HepG2 (cell line): ENCODE measurements around the gene PLEKHO1. TPM values are rescaled to one million over a fixed set of nuclear protein-coding genes. Genes with fewer than 3 reads are reported as not detected.

Source experiments
- ATAC-seq: fragments of 200-7000 bp; cut with Tn5 transposase; 3 replicates; pipeline ENCODE4 v1.9.1; 2020; ENCODE audit warnings: mild to moderate bottlenecking, moderate library complexity
- BruUV-seq: library from RNA; stranded (reverse); fragments of 400-500 nt; replicated peaks from 2 replicates; lab custom pipeline; 2021; lab: Mats Ljungman, UMichigan
- CTCF ChIA-PET: fragments of 300-600 bp; formaldehyde crosslinking; extraction: SDS; loops from one replicate; lab custom pipeline; 2021; ENCODE audit warnings: low total read pairs, inconsistent platforms, low intra/inter-chr PET ratio; lab: Yijun Ruan, JAX
- POLR2A ChIA-PET: fragments of 350-600 bp; sonication (Branson Sonifier 250); formaldehyde crosslinking; loops from one replicate; lab custom pipeline; 2020; ENCODE audit warnings: antibody characterized with exemption, inconsistent platforms; lab: Yijun Ruan, JAX
- DNase-seq: peaks from one replicate; pipeline ENCODE4 v3.0.0-alpha.2; 2015; ENCODE audit warnings: low spot score
- FAIRE-seq: peaks from 3 replicates; lab custom pipeline; 2011; peaks lifted over from hg19 to GRCh38; lab: Jason Lieb, UNC
- H2AFZ ChIP-seq: one replicate; pipeline ENCODE4 v1.6.1; 2011; ENCODE audit warnings: low read length, inconsistent platforms
- H3K27ac ChIP-seq: fragments of 300-600 bp; 3 replicates; pipeline ENCODE4 v1.8.0; 2011; ENCODE audit warnings: mixed run types, mild to moderate bottlenecking, mixed read lengths, low read length, inconsistent platforms; ENCODE audit not compliant: insufficient read depth; ENCODE audit errors: extremely low read length
- H3K27me3 ChIP-seq, 2 experiments: fragments of 200-600 bp in 1 of 2; 2 replicates in 1 of 2; 3 replicates in 1 of 2; pipeline versions ENCODE4 v1.6.0 to v1.8.0; 2011; ENCODE audit warnings: low read length in 2 of 2, mild to moderate bottlenecking in 2 of 2, moderate library complexity in 2 of 2, inconsistent platforms in 1 of 2; ENCODE audit not compliant: insufficient read depth in 2 of 2, control insufficient read depth in 1 of 2
- H3K36me3 ChIP-seq, 2 experiments: fragments of 200-600 bp in 1 of 2; replicated peaks in 1 of 2; 2 replicates in 1 of 2; 3 replicates in 1 of 2; pipeline versions ENCODE4 v1.5.1 to v1.8.0; 2011; ENCODE audit warnings: low read length in 2 of 2, inconsistent platforms in 1 of 2; ENCODE audit not compliant: insufficient read depth in 2 of 2, control insufficient read depth in 1 of 2
- H3K4me1 ChIP-seq: 2 replicates; pipeline ENCODE4 v1.5.1; 2012; ENCODE audit warnings: low read length, inconsistent platforms; ENCODE audit not compliant: insufficient read depth
- H3K4me2 ChIP-seq: 2 replicates; pipeline ENCODE4 v1.6.0; 2011; ENCODE audit warnings: low read depth, low read length, inconsistent platforms
- H3K4me3 ChIP-seq, 3 experiments: fragments of 200-600 bp in 1 of 3; sonication (generic), shearing (Covaris generic) in 1 of 3; replicated peaks in 1 of 3; 2 replicates each; pipeline ENCODE4 v1.5.1; 2011 to 2016; ENCODE audit warnings: low read length in 3 of 3, inconsistent platforms in 2 of 3, low read depth in 2 of 3, mild to moderate bottlenecking in 2 of 3, control low read depth in 1 of 3, mixed read lengths in 1 of 3; ENCODE audit not compliant: insufficient read depth in 1 of 3
- H3K79me2 ChIP-seq: one replicate; pipeline ENCODE4 v1.6.1; 2011; ENCODE audit warnings: low read length, inconsistent platforms; ENCODE audit not compliant: insufficient read depth
- H3K9ac ChIP-seq: 2 replicates; pipeline ENCODE4 v1.6.0; 2011; ENCODE audit warnings: mild to moderate bottlenecking, low read depth, low read length, inconsistent platforms; ENCODE audit not compliant: insufficient read depth
- H3K9me3 ChIP-seq: 2 replicates; pipeline ENCODE4 v1.5.1; 2012; ENCODE audit warnings: mild to moderate bottlenecking, low read length
- H4K20me1 ChIP-seq: 2 replicates; pipeline ENCODE4 v1.6.0; 2011; ENCODE audit warnings: inconsistent platforms, mild to moderate bottlenecking, low read length, moderate library complexity; ENCODE audit not compliant: insufficient read depth
- HOMEZ ChIP-seq: IDR thresholded peaks from 2 replicates; pipeline ENCODE4 v1.6.1; 2016; ENCODE audit warnings: low read depth
- NFKB2 ChIP-seq: sonication (generic); formaldehyde crosslinking; IDR thresholded peaks from 2 replicates; pipeline ENCODE4 v1.4.0; 2020; ENCODE audit warnings: missing genetic modification reagents, borderline replicate concordance
- NR3C1 ChIP-seq: sonication (generic); formaldehyde crosslinking; IDR thresholded peaks from 2 replicates; pipeline ENCODE4 v1.4.0; 2020; ENCODE audit warnings: missing genetic modification reagents
- PAWR ChIP-seq: sonication (generic); formaldehyde crosslinking; IDR thresholded peaks from 2 replicates; pipeline ENCODE4 v1.4.0; 2020; ENCODE audit warnings: missing genetic modification reagents, mild to moderate bottlenecking, borderline replicate concordance
- PBX2 ChIP-seq: IDR thresholded peaks from 2 replicates; pipeline ENCODE4 v1.6.1; 2016; ENCODE audit warnings: control low read depth
- PREB ChIP-seq: sonication (generic); formaldehyde crosslinking; IDR thresholded peaks from 2 replicates; pipeline ENCODE4 v1.4.0; 2020; ENCODE audit warnings: missing genetic modification reagents
- SCMH1 ChIP-seq: sonication (generic); formaldehyde crosslinking; IDR thresholded peaks from 2 replicates; pipeline ENCODE4 v1.9.0; 2021; ENCODE audit warnings: missing genetic modification reagents, mild to moderate bottlenecking, borderline replicate concordance
- TRIM22 ChIP-seq: fragments of 450-650 bp; IDR thresholded peaks from 2 replicates; pipeline ENCODE4 v1.6.1; 2017
- ZBTB7A ChIP-seq: sonication (generic); formaldehyde crosslinking; IDR thresholded peaks from 2 replicates; pipeline ENCODE4 v1.8.0; 2022; ENCODE audit warnings: mild to moderate bottlenecking, missing genetic modification reagents
- ZMAT3 ChIP-seq: sonication (generic); formaldehyde crosslinking; conservative IDR thresholded peaks from 2 replicates; pipeline ENCODE4 v1.7.0; 2021; ENCODE audit warnings: missing genetic modification reagents
- ZNF468 ChIP-seq: sonication (generic); formaldehyde crosslinking; IDR thresholded peaks from 2 replicates; pipeline ENCODE4 v1.8.0; 2022; ENCODE audit warnings: mild to moderate bottlenecking, moderate library complexity, missing genetic modification reagents
- ZNF546 ChIP-seq: sonication (generic); formaldehyde crosslinking; conservative IDR thresholded peaks from 2 replicates; pipeline ENCODE4 v1.8.1; 2023; ENCODE audit warnings: mild to moderate bottlenecking, missing genetic modification reagents
- ZSCAN22 ChIP-seq: sonication (generic); formaldehyde crosslinking; IDR thresholded peaks from 2 replicates; pipeline ENCODE4 v1.4.0; 2020; ENCODE audit warnings: mild to moderate bottlenecking, missing genetic modification reagents
- WGBS: methylation state at CpG from one replicate; pipeline ENCODE4 v1.1.6; 2017; ENCODE audit warnings: low lambda C conversion rate; 5-methylcytosine and 5-hydroxymethylcytosine counted together
- in situ Hi-C: cut with HindIII; loops from 2 replicates; pipeline ENCODE4 v1.10.0; 2017; ENCODE audit warnings: low pct_unique_long_range_greater_than_20kb; ENCODE audit not compliant: extremely low pct_ligation_motif_present
- intact Hi-C: fragments of 100-400 bp; cut with micrococcal nuclease; formaldehyde crosslinking; loops from one replicate; pipeline ENCODE4 v1.10.0; 2022; ENCODE audit not compliant: unreplicated experiment
- polyA plus RNA-seq, 8 experiments: library from polyadenylated mRNA; depleted of rRNA in 3 of 8; stranded (reverse) in 7 of 8; unstranded in 1 of 8; fragments of >200 nt; fragmentation: Illumina TruSeq in 4 of 8; extraction: Trizol in 4 of 8; gene quantifications; 2 replicates each; pipeline versions ENCODE4 v1.2.1 to v1.2.3, GENCODE V29; 2011 to 2016; ENCODE audit warnings: low read depth in 4 of 8, missing spikeins in 1 of 8, mixed read lengths in 1 of 8; ENCODE audit not compliant: insufficient read depth in 1 of 8
- total RNA-seq, 5 experiments: library from RNA; depleted of rRNA; stranded (reverse); fragments of >200 nt; fragmentation: Illumina TruSeq; extraction: Trizol; gene quantifications; 2 replicates each; pipeline ENCODE4 v1.2.3, GENCODE V29; 2016; ENCODE audit warnings: low read depth in 1 of 5

PLEKHO1 gene
- total and polyA plus RNA-seq, 2 of the 13 experiments (the other 11 are each of a cell fraction or from before 2014, with no cell fraction given), result 9.8 to 10.1 TPM

GRCh38 chr1:150159550-150159949, 9.8 kb downstream of the PLEKHO1 start:
- 91% methylated on average over 8 of the region's 8 CpGs for WGBS

DNA sequence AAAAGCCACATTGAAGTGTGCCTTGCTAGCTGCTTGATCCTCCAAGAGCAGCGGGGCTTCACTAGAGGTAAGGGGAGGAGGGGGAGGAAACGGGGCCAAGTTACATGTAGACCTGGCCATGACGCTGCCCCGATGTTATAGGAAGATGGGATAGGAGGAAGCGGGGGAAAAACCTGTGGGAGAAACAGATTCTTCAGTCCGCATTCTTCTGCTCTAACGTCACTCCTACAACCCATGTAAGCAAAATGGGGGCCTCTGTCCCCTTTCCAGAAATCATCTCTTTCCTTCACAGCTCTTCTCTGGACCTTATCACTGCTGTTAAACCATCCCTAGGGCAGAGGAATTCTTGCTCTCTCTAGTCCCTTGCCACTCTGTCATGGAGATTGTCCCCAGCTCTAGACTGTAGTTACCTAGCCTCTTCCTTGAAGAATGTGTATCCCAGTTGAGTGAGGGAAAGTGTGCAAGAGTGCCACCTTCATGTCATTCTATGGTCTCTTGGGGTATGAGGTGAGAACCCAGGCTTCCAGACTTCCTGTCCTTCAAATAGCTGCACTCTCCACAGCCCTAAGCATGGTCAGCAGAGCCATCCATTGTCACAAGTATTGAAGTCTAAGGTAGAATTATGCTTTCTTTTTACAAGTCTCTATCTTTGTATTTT, 11.4 kb downstream of the PLEKHO1 start:
- Histone ChIP-seq H3K36me3 (peaks cover 0 to 16% of the 10 kb centered on the region in 2 experiments; a peak in 3 of 5 replicates), H3K4me2 (no peak overlapping the region), H3K4me1 (peaks cover 37% of the 10 kb centered on the region), H4K20me1 (no peaks in the 10 kb centered on the region), H3K27me3 (peaks cover 1 to 13% of the 10 kb centered on the region in 2 experiments; a peak in 2 of 5 replicates), H3K9ac (no peak overlapping the region), H2AFZ (no peak overlapping the region), H3K79me2 (no peaks in the 10 kb centered on the region), H3K4me3 (no peak overlapping the region), H3K27ac (no peak overlapping the region), H3K9me3 (no peaks in the 10 kb centered on the region)
- POLR2A ChIA-PET, result interaction anchor here (1.0 kb wide), 1 partner anchor 11 kb away, joined by 4 read pairs; the partner anchor contains the start of gene PLEKHO1
- intact Hi-C loops (loop anchor here (5.0 to 10.0 kb wide), 2 partner anchors 94 to 196 kb away; partner anchors contain the start of gene VPS45), in situ Hi-C loops (no loop called here)
- CTCF ChIA-PET, result no interaction called here
- BruUV-seq, result no TSS peak
- ATAC-seq (no peak), DNase-seq (no peak), FAIRE-seq (no peak)
- WGBS, result 95% methylated on average over 7 of the region's 7 CpGs
- TF ChIP-seq HOMEZ (CRISPR knock-in tag) (no peak), NR3C1 (CRISPR knock-in tag) (no peak), ZNF468 (CRISPR knock-in tag) (no peak), ZNF546 (no peak), PBX2 (CRISPR knock-in tag) (no peak), SCMH1 (CRISPR knock-in tag) (no peak), NFKB2 (CRISPR knock-in tag) (no peak), PREB (CRISPR knock-in tag) (no peak), TRIM22 (no peak), ZMAT3 (CRISPR knock-in tag) (no peak), ZBTB7A (CRISPR knock-in tag) (no peak)

More at GRCh38 chr1:150159550-150159949, 9.8 kb downstream of the PLEKHO1 start:
- Histone ChIP-seq H4K20me1 (no peaks in the 10 kb centered on the region), H3K27ac (no peak overlapping the region), H3K27me3 (peaks cover 0 to 7% of the 10 kb centered on the region in 2 experiments; a peak in 2 of 5 replicates), H3K36me3 (peaks cover 0 to 19% of the 10 kb centered on the region in 2 experiments; a peak in 3 of 5 replicates), H3K4me2 (no peak overlapping the region), H3K9me3 (no peaks in the 10 kb centered on the region), H3K4me1 (peaks cover 25% of the 10 kb centered on the region), H3K79me2 (no peaks in the 10 kb centered on the region), H3K4me3 (no peak overlapping the region), H3K9ac (no peak overlapping the region), H2AFZ (no peak overlapping the region)
- intact Hi-C loops, result no loop called here
- FAIRE-seq (no peak), DNase-seq (no peak), ATAC-seq (no peak)
- ChIA-PET CTCF (no interaction called here), POLR2A (interaction anchor here (0.7 kb wide), 1 partner anchor 409 kb away, joined by 3 read pairs; no protein-coding TSS in a partner anchor)
- no TSS peak for BruUV-seq
- TF ChIP-seq SCMH1 (CRISPR knock-in tag) (no peak), PAWR (CRISPR knock-in tag) (no peak), ZSCAN22 (CRISPR knock-in tag) (no peak)
- in situ Hi-C loops, result no loop called here
